Ascending aorta (tissue), 2 donors: Measurements from ENCODE around the gene BAHCC1. TPM values are rescaled to one million over a fixed set of nuclear protein-coding genes. Genes with fewer than 3 reads are reported as not detected.

Experiments
- DNase-seq, 2 donors: peaks; one replicate each; pipeline ENCODE4 v3.0.0-alpha.2; 2019; ENCODE audit warnings: low spot score in 2 of 2
- H3K27ac ChIP-seq, 2 donors: fragments of 200-600 bp; sonication (generic); one replicate each; pipeline ENCODE4 v1.5.1; 2016 to 2017; ENCODE audit warnings: mild to moderate bottlenecking in 1 of 2
- H3K27me3 ChIP-seq: fragments of 200-600 bp; sonication (generic); one replicate; pipeline ENCODE4 v1.5.1; 2017
- H3K36me3 ChIP-seq, 2 donors: fragments of 200-600 bp; sonication (generic); one replicate each; pipeline ENCODE4 v1.5.1; 2016
- H3K4me1 ChIP-seq, 2 donors: fragments of 200-600 bp; sonication (generic); one replicate each; pipeline ENCODE4 v1.5.1; 2016 to 2017; ENCODE audit warnings: mild to moderate bottlenecking in 1 of 2
- H3K4me3 ChIP-seq, 2 donors: fragments of 200-600 bp; sonication (generic); one replicate each; pipeline ENCODE4 v1.5.1; 2016 to 2017; ENCODE audit warnings: mild to moderate bottlenecking in 1 of 2
- H3K9me3 ChIP-seq, 2 donors: fragments of 200-600 bp; sonication (generic); one replicate each; pipeline ENCODE4 v1.5.1; 2016
- CTCF ChIP-seq, 3 experiments: fragments of 200-600 bp in 2 of 3; fragments of 450-650 bp in 1 of 3; sonication (generic) in 2 of 3; IDR thresholded peaks; one replicate each; pipeline ENCODE4 v1.5.1; 2016 to 2019; ENCODE audit warnings: antibody characterized with exemption in 3 of 3, mild to moderate bottlenecking in 1 of 3, moderate library complexity in 1 of 3
- intact Hi-C: fragments of 100-400 bp; cut with DNase I; formaldehyde crosslinking; loops from one replicate; pipeline ENCODE4 v1.15.1; 2023
- total RNA-seq: library from RNA; depleted of rRNA; stranded (reverse); fragments of >200 nt; gene quantifications from one replicate; pipeline ENCODE4 v1.1.0, GENCODE V29; 2016

BAHCC1 gene
- total RNA-seq, 1 donor from 2014 or later, result 29.1 TPM

- Histone ChIP-seq H3K4me1 (peaks cover 61 to 69% of the 10 kb centered on the region in 2 donors), H3K27me3 (no peaks in the 10 kb centered on the region), H3K9me3 (no peaks in the 10 kb centered on the region), H3K27ac (peak overlapping the region; percentile 91 to 100), H3K36me3 (no peaks in the 10 kb centered on the region), H3K4me3 (peak overlapping the region; percentile 46 to 56)
- no peak for TF ChIP-seq CTCF (IDR thresholded peaks at IDR 0.05)
- no peak for DNase-seq
- intact Hi-C loops, result loop anchor here (2.0 kb wide), 1 partner anchor 93 kb away; the partner anchor contains the start of gene ACTG1
Observed at GRCh38 chr17:81419886-81420768, 24.9 kb downstream of the BAHCC1 start.

GRCh38 chr17:81420769-81421462 lies 25.7 kb downstream of the BAHCC1 start:
- TF ChIP-seq CTCF (IDR thresholded peaks at IDR 0.05), result no peak
- intact Hi-C loops, result no loop called here
- Histone ChIP-seq H3K9me3 (no peaks in the 10 kb centered on the region), H3K4me1 (peaks cover 61 to 69% of the 10 kb centered on the region in 2 donors), H3K27me3 (no peaks in the 10 kb centered on the region), H3K27ac (peak overlapping the region; percentile 91 to 100), H3K4me3 (peak overlapping the region; percentile 46 to 56), H3K36me3 (no peaks in the 10 kb centered on the region)
- DNase-seq, result peak in 1 of 2 donors; percentile 93

- peak; percentile 71 to 97 for DNase-seq
- TF ChIP-seq CTCF (IDR thresholded peaks at IDR 0.05), result no peak
- Histone ChIP-seq H3K4me1 (peaks cover 60 to 70% of the 10 kb centered on the region in 2 donors), H3K27ac (peak overlapping the region; percentile 91 to 100), H3K36me3 (no peaks in the 10 kb centered on the region), H3K9me3 (no peaks in the 10 kb centered on the region), H3K4me3 (peak overlapping the region; percentile 18 to 58), H3K27me3 (no peaks in the 10 kb centered on the region)
- intact Hi-C loops, result loop anchor here (1.0 kb wide), 1 partner anchor 20 kb away; no protein-coding TSS in a partner anchor
Observed at GRCh38 chr17:81422776-81423697, 27.8 kb downstream of the BAHCC1 start.

- intact Hi-C loops, result loop anchor here (1.0 kb wide), 1 partner anchor 20 kb away; no protein-coding TSS in a partner anchor
- no peak for TF ChIP-seq CTCF (IDR thresholded peaks at IDR 0.05)
- Histone ChIP-seq H3K4me1 (peaks cover 59 to 70% of the 10 kb centered on the region in 2 donors), H3K27me3 (no peaks in the 10 kb centered on the region), H3K9me3 (no peaks in the 10 kb centered on the region), H3K4me3 (peak overlapping the region; percentile 18 to 58), H3K36me3 (no peaks in the 10 kb centered on the region), H3K27ac (peak overlapping the region; percentile 91 to 100)
- DNase-seq, result no peak
Observed at GRCh38 chr17:81423698-81424071, 28.4 kb downstream of the BAHCC1 start.
